ENCODE measurements around the gene CCL1.

DNA sequence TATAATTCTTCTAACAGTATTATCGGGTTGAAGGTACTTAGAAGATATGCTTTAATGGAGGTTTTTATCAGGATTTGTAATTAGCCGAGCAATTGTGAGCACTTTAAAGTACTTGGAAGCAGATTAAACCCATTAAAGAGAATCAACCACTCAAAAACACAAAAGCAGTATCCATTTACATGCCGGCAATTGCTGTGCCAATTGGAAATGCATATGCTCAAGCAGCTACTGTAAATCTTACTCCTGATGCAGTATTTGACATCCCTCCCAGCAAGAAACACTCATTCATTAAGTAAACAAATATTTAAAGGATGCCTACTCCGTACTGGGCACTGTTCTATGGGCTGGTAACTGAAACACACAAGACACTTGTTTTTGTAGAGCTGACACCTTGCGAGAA lies 11.4 kb upstream of the CCL1 start:
- TF ChIP-seq TAF1 (IDR thresholded peaks at IDR 0.05; ENCODE audit: borderline replicate concordance, low read depth, low read length) (no peak), POLR2A (IDR thresholded peaks at IDR 0.05; ENCODE audit: low read depth, low read length) (no peak)

All from GM12892 (cell line).